IPS-NIHi7 (cell line): ENCODE results near the gene FRMD4A.
A peak's percentile ranks its signal among the peaks of the same experiment; 100 is the strongest.
"Not testable (repeated sequence)": the region's sequence is repeated elsewhere in the genome, so short reads cannot be mapped to it uniquely, and the experiment has no call there.

Experiments used
- DNase-seq: peaks from one replicate; pipeline ENCODE4 v3.0.0; 2012; ENCODE audit warnings: mixed read lengths; ENCODE audit errors: extremely low spot score

Gene FRMD4A

GRCh38 chr10:14106828-14107227 lies 223.9 kb downstream of the FRMD4A start:
- no peak for DNase-seq

- peak; percentile 43 for DNase-seq
Observed at GRCh38 chr10:14102056-14102455, 228.7 kb downstream of the FRMD4A start.

GRCh38 chr10:14099885-14100284 lies 230.8 kb downstream of the FRMD4A start:
- DNase-seq = no peak

- DNase-seq = peak; percentile 49
Observed at GRCh38 chr10:14093730-14094484, 236.8 kb downstream of the FRMD4A start.

GRCh38 chr10:14092799-14093198 lies 237.9 kb downstream of the FRMD4A start:
- DNase-seq = no peak

- no peak for DNase-seq
Observed at GRCh38 chr10:14089556-14090292, 241.0 kb downstream of the FRMD4A start.

GRCh38 chr10:14087566-14087965 lies 243.2 kb downstream of the FRMD4A start:
- DNase-seq = no peak

- DNase-seq = no peak
Observed at GRCh38 chr10:14086596-14086995, 244.1 kb downstream of the FRMD4A start.

- DNase-seq = no peak
Observed at GRCh38 chr10:14084875-14085274, 245.8 kb downstream of the FRMD4A start.

GRCh38 chr10:14080795-14081194 lies 249.9 kb downstream of the FRMD4A start:
- no peak for DNase-seq

- no peak for DNase-seq
Observed at GRCh38 chr10:14077430-14077829, 253.3 kb downstream of the FRMD4A start.

- DNase-seq = no peak
Observed at GRCh38 chr10:14074062-14074884, 256.5 kb downstream of the FRMD4A start.

GRCh38 chr10:14072541-14072940 lies 258.2 kb downstream of the FRMD4A start:
- DNase-seq = no peak

GRCh38 chr10:14071956-14072355 lies 258.8 kb downstream of the FRMD4A start:
- DNase-seq = no peak

GRCh38 chr10:14068601-14069250 lies 262.0 kb downstream of the FRMD4A start:
- no peak for DNase-seq

- DNase-seq = not testable (repeated sequence)
Observed at GRCh38 chr10:14067638-14068037, 263.1 kb downstream of the FRMD4A start.

- no peak for DNase-seq
Observed at GRCh38 chr10:14066106-14066505, 264.6 kb downstream of the FRMD4A start.

GRCh38 chr10:14063531-14064285 lies 267.0 kb downstream of the FRMD4A start:
- DNase-seq = no peak

GRCh38 chr10:14062528-14063260 lies 268.0 kb downstream of the FRMD4A start:
- DNase-seq = no peak

- no peak for DNase-seq
Observed at GRCh38 chr10:14060320-14061070, 270.2 kb downstream of the FRMD4A start.
